ENCODE data around the gene USP51. TPM values are rescaled to one million over a fixed set of nuclear protein-coding genes. Genes with fewer than 3 reads are reported as not detected.
"Not testable (repeated sequence)": the region's sequence is repeated elsewhere in the genome, so short reads cannot be mapped to it uniquely, and the experiment has no call there.

Gene USP51
- total RNA-seq, 1 experiment from 2014 or later, result not detected

DNA sequence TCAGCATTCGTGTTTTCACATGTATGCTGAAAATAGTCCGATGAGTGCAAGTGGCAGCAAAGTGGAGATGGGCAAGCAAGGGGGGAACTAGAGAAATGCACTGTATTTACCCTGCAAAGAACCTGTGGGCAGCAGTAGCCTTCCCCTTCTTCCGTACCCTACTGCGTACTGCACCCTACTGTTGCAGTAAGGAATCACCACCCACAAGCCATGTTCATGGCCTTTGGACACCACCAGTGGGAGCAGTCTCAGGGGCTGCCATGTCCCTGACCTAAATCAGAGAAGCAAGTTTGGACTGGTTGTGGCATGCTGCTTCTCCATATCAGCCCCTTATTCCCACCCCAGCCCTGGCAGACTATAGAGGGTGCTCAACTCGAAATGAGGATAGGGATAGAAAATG, 25.6 kb downstream of the USP51 start:
- RAD21 ChIA-PET (ENCODE audit: low non-redundant PET in 1 of 2, low total read pairs in 2 of 2, uncharacterized antibody in 2 of 2, unreplicated experiment in 2 of 2); H4K20me1 ChIP-seq (ENCODE audit: insufficient read depth); H3K9me3 ChIP-seq (ENCODE audit: control insufficient read depth in 1 of 2, insufficient read depth in 1 of 2, low read depth in 1 of 2, low read length in 2 of 2); DNase-seq (ENCODE audit: low read depth, low spot score); intact Hi-C loops (cut with micrococcal nuclease); H3K9me2 ChIP-seq (ENCODE audit: insufficient read depth); H3K27me3 ChIP-seq (ENCODE audit: insufficient read depth, low read length); H3K4me3 ChIP-seq (replicated peaks in 1 of 2; ENCODE audit: low read depth in 1 of 2, low read length in 2 of 2); H3K36me3 ChIP-seq (ENCODE audit: control insufficient read depth in 1 of 2, insufficient read depth in 2 of 2, low read length in 2 of 2); H3K4me2 ChIP-seq (ENCODE audit: low read length); H2AFZ ChIP-seq (ENCODE audit: low read depth, low read length, poor library complexity, severe bottlenecking); H3K9ac ChIP-seq (ENCODE audit: low read length); H3K4me1 ChIP-seq (ENCODE audit: control insufficient read depth in 1 of 2, insufficient read depth in 2 of 2, low read length in 2 of 2); BruUV-seq (replicated peaks); CTCF ChIA-PET; H3K79me2 ChIP-seq (ENCODE audit: insufficient read depth, low read length); H3K27ac ChIP-seq (ENCODE audit: low read depth, low read length); POLR2A ChIA-PET: not testable (repeated sequence)
- peak; percentile 47; the same call in 1 of the 2 replicates for ATAC-seq

DNA sequence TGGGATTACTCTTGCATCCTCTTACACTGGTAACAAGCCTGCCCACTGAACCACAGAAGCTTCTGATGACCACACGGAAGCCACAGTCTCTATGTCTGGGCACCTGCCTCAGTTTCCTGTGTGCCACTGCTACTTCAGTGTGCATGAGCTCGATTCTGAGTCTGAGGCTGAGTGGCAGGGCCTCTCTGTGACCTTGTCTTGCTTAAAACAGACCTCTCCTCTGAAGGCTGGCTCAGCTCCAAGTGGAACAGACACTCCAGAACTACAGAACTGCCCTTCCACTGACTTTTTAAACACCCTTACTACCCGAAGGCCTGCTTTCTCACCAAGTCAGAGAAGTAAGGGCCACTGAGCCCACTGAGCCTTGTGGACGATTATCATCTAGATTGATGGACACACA, 29.7 kb downstream of the USP51 start:
- H3K27me3 ChIP-seq (ENCODE audit: insufficient read depth, low read length); H2AFZ ChIP-seq (ENCODE audit: low read depth, low read length, poor library complexity, severe bottlenecking); H3K9me3 ChIP-seq (ENCODE audit: control insufficient read depth in 1 of 2, insufficient read depth in 1 of 2, low read depth in 1 of 2, low read length in 2 of 2); CTCF ChIA-PET; DNase-seq (ENCODE audit: low read depth, low spot score); BruUV-seq (replicated peaks); ATAC-seq; H3K9me2 ChIP-seq (ENCODE audit: insufficient read depth); H3K9ac ChIP-seq (ENCODE audit: low read length); intact Hi-C loops (cut with micrococcal nuclease); H3K79me2 ChIP-seq (ENCODE audit: insufficient read depth, low read length); H3K4me2 ChIP-seq (ENCODE audit: low read length); H4K20me1 ChIP-seq (ENCODE audit: insufficient read depth); POLR2A ChIA-PET; H3K4me1 ChIP-seq (ENCODE audit: control insufficient read depth in 1 of 2, insufficient read depth in 2 of 2, low read length in 2 of 2); H3K4me3 ChIP-seq (replicated peaks in 1 of 2; ENCODE audit: low read depth in 1 of 2, low read length in 2 of 2); RAD21 ChIA-PET (ENCODE audit: low non-redundant PET in 1 of 2, low total read pairs in 2 of 2, uncharacterized antibody in 2 of 2, unreplicated experiment in 2 of 2); H3K36me3 ChIP-seq (ENCODE audit: control insufficient read depth in 1 of 2, insufficient read depth in 2 of 2, low read length in 2 of 2); H3K27ac ChIP-seq (ENCODE audit: low read depth, low read length): not testable (repeated sequence)

DNA sequence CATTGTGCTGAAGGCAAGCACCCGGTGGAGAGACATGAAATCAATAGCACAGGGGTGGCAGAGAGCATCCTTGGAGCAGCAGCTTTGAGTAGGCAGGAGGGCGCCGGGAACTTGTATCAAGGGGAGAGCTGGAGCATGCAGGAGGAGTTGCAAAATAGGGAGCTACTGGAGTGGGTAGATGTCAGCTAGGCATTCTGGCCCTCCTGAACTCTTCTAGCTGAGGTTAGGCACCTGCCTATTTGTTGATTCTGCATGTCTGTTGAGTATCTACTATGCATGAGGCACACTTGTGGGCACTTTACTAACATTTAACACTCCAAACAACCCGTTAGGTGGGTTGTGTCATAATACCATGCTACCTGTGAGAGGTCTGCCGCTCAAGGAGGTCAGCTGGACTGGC, 30.2 kb downstream of the USP51 start:
- POLR2A ChIA-PET; intact Hi-C loops (cut with micrococcal nuclease); H3K9ac ChIP-seq (ENCODE audit: low read length); H2AFZ ChIP-seq (ENCODE audit: low read depth, low read length, poor library complexity, severe bottlenecking); ATAC-seq; CTCF ChIA-PET; DNase-seq (ENCODE audit: low read depth, low spot score); H3K27ac ChIP-seq (ENCODE audit: low read depth, low read length); H3K4me2 ChIP-seq (ENCODE audit: low read length); H3K4me1 ChIP-seq (ENCODE audit: control insufficient read depth in 1 of 2, insufficient read depth in 2 of 2, low read length in 2 of 2); H4K20me1 ChIP-seq (ENCODE audit: insufficient read depth); RAD21 ChIA-PET (ENCODE audit: low non-redundant PET in 1 of 2, low total read pairs in 2 of 2, uncharacterized antibody in 2 of 2, unreplicated experiment in 2 of 2); H3K27me3 ChIP-seq (ENCODE audit: insufficient read depth, low read length); H3K36me3 ChIP-seq (ENCODE audit: control insufficient read depth in 1 of 2, insufficient read depth in 2 of 2, low read length in 2 of 2); BruUV-seq (replicated peaks); H3K9me3 ChIP-seq (ENCODE audit: control insufficient read depth in 1 of 2, insufficient read depth in 1 of 2, low read depth in 1 of 2, low read length in 2 of 2); H3K4me3 ChIP-seq (replicated peaks in 1 of 2; ENCODE audit: low read depth in 1 of 2, low read length in 2 of 2); H3K79me2 ChIP-seq (ENCODE audit: insufficient read depth, low read length); H3K9me2 ChIP-seq (ENCODE audit: insufficient read depth): not testable (repeated sequence)

DNA sequence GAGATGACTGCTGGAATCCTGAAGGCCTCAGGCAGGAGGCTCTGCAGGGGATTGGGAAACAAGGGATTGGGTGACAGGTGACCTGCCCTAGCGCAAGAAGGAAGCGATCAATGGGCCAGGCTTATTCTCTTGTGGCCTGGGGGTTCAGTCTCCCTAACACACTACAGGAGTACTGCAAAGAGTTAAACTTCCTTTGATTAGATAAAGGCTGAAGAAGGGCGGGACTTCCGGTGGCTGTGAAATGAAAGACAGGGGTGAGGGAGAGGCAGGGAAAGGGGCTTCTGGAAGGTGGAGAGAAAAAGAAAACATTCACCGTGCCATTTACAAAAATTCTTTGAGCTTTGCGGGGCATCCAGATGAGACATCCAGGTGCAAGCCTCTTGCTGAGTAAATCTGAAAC, 33.9 kb downstream of the USP51 start:
- H2AFZ ChIP-seq (ENCODE audit: low read depth, low read length, poor library complexity, severe bottlenecking); H3K36me3 ChIP-seq (ENCODE audit: control insufficient read depth in 1 of 2, insufficient read depth in 2 of 2, low read length in 2 of 2); H3K27ac ChIP-seq (ENCODE audit: low read depth, low read length); H3K4me3 ChIP-seq (replicated peaks in 1 of 2; ENCODE audit: low read depth in 1 of 2, low read length in 2 of 2); intact Hi-C loops (cut with micrococcal nuclease); ATAC-seq; DNase-seq (ENCODE audit: low read depth, low spot score); POLR2A ChIA-PET; H4K20me1 ChIP-seq (ENCODE audit: insufficient read depth); BruUV-seq (replicated peaks); H3K9me2 ChIP-seq (ENCODE audit: insufficient read depth); H3K4me2 ChIP-seq (ENCODE audit: low read length); H3K27me3 ChIP-seq (ENCODE audit: insufficient read depth, low read length); CTCF ChIA-PET; H3K79me2 ChIP-seq (ENCODE audit: insufficient read depth, low read length); RAD21 ChIA-PET (ENCODE audit: low non-redundant PET in 1 of 2, low total read pairs in 2 of 2, uncharacterized antibody in 2 of 2, unreplicated experiment in 2 of 2); H3K9ac ChIP-seq (ENCODE audit: low read length); H3K4me1 ChIP-seq (ENCODE audit: control insufficient read depth in 1 of 2, insufficient read depth in 2 of 2, low read length in 2 of 2); H3K9me3 ChIP-seq (ENCODE audit: control insufficient read depth in 1 of 2, insufficient read depth in 1 of 2, low read depth in 1 of 2, low read length in 2 of 2): not testable (repeated sequence)
